GM12878 (cell line): ENCODE results near the gene MYOD1. TPM values are rescaled to one million over a fixed set of nuclear protein-coding genes. Genes with fewer than 3 reads are reported as not detected.

Experiments used
- ATAC-seq: fragments of 200-7000 bp; cut with Tn5 transposase; 3 replicates; pipeline ENCODE4 v1.9.1; 2020; ENCODE audit warnings: mild to moderate bottlenecking, moderate library complexity
- BruUV-seq: library from RNA; stranded (reverse); fragments of 400-500 nt; replicated peaks from 2 replicates; lab custom pipeline; 2021; lab: Mats Ljungman, UMichigan
- CTCF ChIA-PET: fragments of 300-600 bp; sonication (Branson Sonifier 250); formaldehyde crosslinking; extraction: SDS; loops from one replicate; lab custom pipeline; 2021; ENCODE audit warnings: inconsistent platforms; lab: Yijun Ruan, JAX
- POLR2A ChIA-PET: fragments of 350-600 bp; formaldehyde crosslinking; extraction: SDS; loops from one replicate; lab custom pipeline; 2021; ENCODE audit warnings: inconsistent platforms; lab: Charles Lee
- RAD21 ChIA-PET: fragments of 300-600 bp; sonication (Branson Sonifier 250); formaldehyde crosslinking; loops from one replicate; lab custom pipeline; 2023; ENCODE audit warnings: antibody characterized with exemption; ENCODE audit not compliant: unreplicated experiment; lab: Charles Lee
- SMC1A ChIA-PET: fragments of 300-600 bp; sonication (Branson Sonifier 250); formaldehyde crosslinking; loops from one replicate; lab custom pipeline; 2023; ENCODE audit not compliant: unreplicated experiment, uncharacterized antibody; lab: Charles Lee
- DNase-seq: peaks from one replicate; pipeline ENCODE4 v3.0.0-alpha.2; 2011; ENCODE audit warnings: low read depth, low spot score
- FAIRE-seq: peaks from 3 replicates; lab custom pipeline; 2011; peaks lifted over from hg19 to GRCh38; lab: Jason Lieb, UNC
- H2AFZ ChIP-seq: 2 replicates; pipeline ENCODE4 v1.6.0; 2011; ENCODE audit warnings: low read depth, low read length, control low read depth; ENCODE audit not compliant: control insufficient read depth
- H3K27ac ChIP-seq: 2 replicates; pipeline ENCODE4 v1.5.1; 2011; ENCODE audit warnings: control low read depth; ENCODE audit not compliant: control insufficient read depth, insufficient read depth
- H3K27me3 ChIP-seq, 2 experiments: replicated peaks in 1 of 2; 2 replicates each; pipeline versions ENCODE4 v1.6.0 to v1.6.1; 2011; ENCODE audit warnings: low read length in 1 of 2; ENCODE audit not compliant: control insufficient read depth in 2 of 2, insufficient read depth in 2 of 2
- H3K36me3 ChIP-seq, 2 experiments: 2 replicates each; pipeline ENCODE4 v1.5.1; 2011; ENCODE audit warnings: low read length in 1 of 2; ENCODE audit not compliant: control insufficient read depth in 2 of 2, insufficient read depth in 2 of 2
- H3K4me1 ChIP-seq: 2 replicates; pipeline ENCODE4 v1.6.1; 2011; ENCODE audit warnings: mild to moderate bottlenecking, low read length, moderate library complexity, mixed read lengths; ENCODE audit not compliant: control insufficient read depth, insufficient read depth
- H3K4me2 ChIP-seq: 2 replicates; pipeline ENCODE4 v1.6.0; 2011; ENCODE audit warnings: control low read depth; ENCODE audit not compliant: control insufficient read depth, insufficient read depth
- H3K4me3 ChIP-seq: fragments of 200-600 bp; sonication (generic); 2 replicates; pipeline ENCODE4 v1.5.1; 2016
- H3K79me2 ChIP-seq: 2 replicates; pipeline ENCODE4 v1.6.0; 2011; ENCODE audit warnings: low read length; ENCODE audit not compliant: control insufficient read depth, insufficient read depth
- H3K9ac ChIP-seq: 2 replicates; pipeline ENCODE4 v1.8.0; 2011; ENCODE audit warnings: low read length, control low read depth, mixed read lengths; ENCODE audit not compliant: control insufficient read depth, insufficient read depth
- H3K9me3 ChIP-seq: replicated peaks from 3 replicates; pipeline ENCODE4 v1.5.1; 2011; ENCODE audit warnings: mild to moderate bottlenecking, low read length; ENCODE audit not compliant: control insufficient read depth, insufficient read depth
- H4K20me1 ChIP-seq: 2 replicates; pipeline ENCODE4 v1.6.0; 2011; ENCODE audit not compliant: control insufficient read depth, insufficient read depth
- ATF3 ChIP-seq: IDR thresholded peaks from 2 replicates; pipeline ENCODE4 v1.6.1; 2011; ENCODE audit warnings: low read depth, mild to moderate bottlenecking, low read length, moderate library complexity, borderline replicate concordance; ENCODE audit errors: extremely low read depth
- CREB1 ChIP-seq: IDR thresholded peaks from 2 replicates; pipeline ENCODE4 v1.6.1; 2012; ENCODE audit warnings: low read depth, mild to moderate bottlenecking, inconsistent platforms
- E2F8 ChIP-seq: fragments of 450-650 bp; IDR thresholded peaks from 2 replicates; pipeline ENCODE4 v1.6.1; 2018; ENCODE audit warnings: mild to moderate bottlenecking, low read depth, moderate library complexity; ENCODE audit not compliant: partially characterized antibody
- HDAC2 ChIP-seq: fragments of 200-600 bp; sonication (generic); IDR thresholded peaks from 2 replicates; pipeline ENCODE4 v1.6.1; 2017
- MYC ChIP-seq: IDR thresholded peaks from 2 replicates; pipeline ENCODE4 v1.6.1; 2011; ENCODE audit warnings: mild to moderate bottlenecking, low read length, moderate library complexity, inconsistent platforms; ENCODE audit not compliant: insufficient read depth, insufficient replicate concordance, insufficient read length, severe bottlenecking
- NFYB ChIP-seq: IDR thresholded peaks from 2 replicates; pipeline ENCODE4 v1.6.1; 2011; ENCODE audit warnings: low read depth, mild to moderate bottlenecking, low read length, improper control_type of control experiment, moderate library complexity; ENCODE audit not compliant: insufficient read depth
- NR2C1 ChIP-seq: fragments of 450-650 bp; IDR thresholded peaks from 2 replicates; pipeline ENCODE4 v1.6.1; 2017; ENCODE audit warnings: antibody characterized with exemption, mild to moderate bottlenecking, moderate library complexity
- SMAD1 ChIP-seq: fragments of 450-650 bp; IDR thresholded peaks from 2 replicates; pipeline ENCODE4 v1.6.1; 2018; ENCODE audit warnings: mild to moderate bottlenecking, low read depth; ENCODE audit not compliant: partially characterized antibody
- SMAD5 ChIP-seq: IDR thresholded peaks from 2 replicates; pipeline ENCODE4 v1.6.1; 2016; ENCODE audit warnings: antibody characterized with exemption, low read depth
- SPI1 ChIP-seq: IDR thresholded peaks from 2 replicates; pipeline ENCODE4 v1.6.1; 2011; ENCODE audit warnings: low read depth, mild to moderate bottlenecking, low read length, moderate library complexity, borderline replicate concordance; ENCODE audit not compliant: insufficient read depth
- ZZZ3 ChIP-seq: IDR thresholded peaks from 2 replicates; pipeline ENCODE4 v1.6.1; 2011; ENCODE audit warnings: low read depth; ENCODE audit not compliant: control insufficient read depth, insufficient read length
- WGBS: methylation state at CpG from one replicate; pipeline ENCODE4 v1.1.6; 2016; ENCODE audit warnings: low lambda C conversion rate; ENCODE audit not compliant: insufficient replicate concordance, insufficient coverage; ENCODE audit errors: missing lambda C conversion rate; 5-methylcytosine and 5-hydroxymethylcytosine counted together
- in situ Hi-C: fragments of 300-500 bp; cut with MboI; formaldehyde crosslinking; loops from 9 replicates; pipeline ENCODE4 v1.14.3; 2018; ENCODE audit warnings: mixed read lengths
- intact Hi-C: fragments of 100-400 bp; cut with micrococcal nuclease; formaldehyde crosslinking; loops from one replicate; pipeline ENCODE4 v1.14.2; 2022; ENCODE audit not compliant: unreplicated experiment
- polyA plus RNA-seq, 11 experiments: library from polyadenylated mRNA; depleted of rRNA in 4 of 11; unstranded in 6 of 11; stranded (reverse) in 5 of 11; fragments of >200 nt; fragmentation: Nextera tagmentation in 4 of 11; fragmentation: Illumina TruSeq in 1 of 11; extraction: Ambion mirVana in 4 of 11; extraction: Trizol in 1 of 11; gene quantifications; 1 replicate in 1 of 11; 2 replicates in 10 of 11; pipeline versions ENCODE4 v1.2.1 to v1.2.3, GENCODE V29; 2011 to 2016; ENCODE audit warnings: inconsistent platforms in 2 of 11, missing spikeins in 2 of 11, low read depth in 1 of 11
- total RNA-seq, 4 experiments: library from RNA; depleted of rRNA in 3 of 4; stranded (reverse); fragments of >200 nt in 3 of 4; fragmentation: Illumina TruSeq in 1 of 4; extraction: Trizol in 1 of 4; gene quantifications; 2 replicates each; pipeline versions ENCODE4 v1.2.1 to v1.2.3, GENCODE V29; 2013 to 2021

MYOD1 gene
- total and polyA plus RNA-seq, 10 of the 15 experiments (the other 5 are each of a cell fraction or from before 2014, with no cell fraction given), result not detected

GRCh38 chr11:17725174-17725573 lies 5.8 kb downstream of the MYOD1 start:
- H3K27me3 ChIP-seq, result peaks cover 2 to 3% of the 10 kb centered on the region in 2 experiments; a peak in 3 of 4 replicates
- no TSS peak for BruUV-seq
- no peak for FAIRE-seq
- intact Hi-C loops (no loop called here), in situ Hi-C loops (no loop called here)
- DNase-seq, result no peak
- no peak overlapping the region for H3K27ac ChIP-seq
- ChIA-PET POLR2A (no interaction called here), CTCF (interaction anchor here (1.2 kb wide), 1 partner anchor 254 kb away, joined by 3 read pairs; no protein-coding TSS in a partner anchor), RAD21 (no interaction called here), SMC1A (no interaction called here)
- ATAC-seq, result no peak
- no peaks in the 10 kb centered on the region for H4K20me1 ChIP-seq
- WGBS, result 0% methylated on average over 2 of the region's 2 CpGs
- no peaks in the 10 kb centered on the region for H3K36me3 ChIP-seq
- no peaks in the 10 kb centered on the region for H3K4me1 ChIP-seq
- no peaks in the 10 kb centered on the region for H3K9me3 ChIP-seq
- no peaks in the 10 kb centered on the region for H3K79me2 ChIP-seq
- TF ChIP-seq SPI1, result peak; percentile 41; the same call in 1 of the 2 replicates
- no peak for TF ChIP-seq SMAD5
- H2AFZ ChIP-seq, result no peak overlapping the region
- no peak overlapping the region for H3K4me3 ChIP-seq
- H3K4me2 ChIP-seq, result no peak overlapping the region
- no peak overlapping the region for H3K9ac ChIP-seq

- ATAC-seq (no peak), DNase-seq (no peak), FAIRE-seq (no peak)
- no peaks in the 10 kb centered on the region for H4K20me1 ChIP-seq
- no peak overlapping the region for H2AFZ ChIP-seq
- CTCF ChIA-PET, result interaction anchor here (0.7 to 6.3 kb wide), 38 partner anchors 10 to 500 kb away, joined by 3 to 268 read pairs (median 5); no protein-coding TSS in a partner anchor
- 25% methylated on average over 2 of the region's 2 CpGs for WGBS
- BruUV-seq, result no TSS peak
- H3K79me2 ChIP-seq, result no peaks in the 10 kb centered on the region
- H3K27ac ChIP-seq, result no peak overlapping the region
- intact Hi-C loops (loop anchor here (1.0 kb wide), 1 partner anchor 131 kb away; no protein-coding TSS in a partner anchor), in situ Hi-C loops (loop anchor here (5.0 kb wide), 1 partner anchor 247 kb away; no protein-coding TSS in a partner anchor)
- POLR2A ChIA-PET, result no interaction called here
- no peaks in the 10 kb centered on the region for H3K36me3 ChIP-seq
- H3K4me3 ChIP-seq, result no peak overlapping the region
- H3K9ac ChIP-seq, result no peak overlapping the region
- RAD21 ChIA-PET, result interaction anchor here (0.8 to 3.3 kb wide), 12 partner anchors 22 to 347 kb away, joined by 3 to 76 read pairs (median 8); no protein-coding TSS in a partner anchor
- H3K4me2 ChIP-seq, result no peak overlapping the region
- SMC1A ChIA-PET, result interaction anchor here (0.8 to 5.4 kb wide), 11 partner anchors 12 to 697 kb away, joined by 3 to 99 read pairs (median 5); no protein-coding TSS in a partner anchor
- H3K9me3 ChIP-seq, result no peaks in the 10 kb centered on the region
- H3K27me3 ChIP-seq, result peaks cover 2 to 3% of the 10 kb centered on the region in 2 experiments; a peak in 2 of 4 replicates
- H3K4me1 ChIP-seq, result no peaks in the 10 kb centered on the region
- TF ChIP-seq HDAC2, result no peak
- no peak for TF ChIP-seq NFYB
- TF ChIP-seq NR2C1, result no peak
- TF ChIP-seq CREB1, result no peak
- TF ChIP-seq ZZZ3, result no peak
- no peak for TF ChIP-seq MYC
- TF ChIP-seq ATF3, result no peak
- no peak for TF ChIP-seq E2F8
- TF ChIP-seq SMAD1, result no peak
Observed at GRCh38 chr11:17730137-17730536, 10.8 kb downstream of the MYOD1 start.
